ENCODE data around the gene MTHFD1L. TPM values are rescaled to one million over a fixed set of nuclear protein-coding genes. Genes with fewer than 3 reads are reported as not detected.
"Not testable (repeated sequence)": the region's sequence is repeated elsewhere in the genome, so short reads cannot be mapped to it uniquely, and the experiment has no call there.

Gene MTHFD1L
- total and polyA plus RNA-seq, 9 donors, result 17.3 to 26.9 (median 24.9) TPM

- DNase-seq, result no peak
- no peaks in the 10 kb centered on the region for H3K27me3 ChIP-seq (ENCODE audit: control insufficient read depth, insufficient read depth, low read length)
- no peaks in the 10 kb centered on the region for H3K9me3 ChIP-seq (replicated peaks; ENCODE audit: control insufficient read depth, low read depth, low read length)
- H3K4me3 ChIP-seq (ENCODE audit: low read length), result no peak overlapping the region
- WGBS (ENCODE audit: insufficient coverage), result no CpG with 5 or more reads among the region's 1 CpG
- H3K4me1 ChIP-seq (ENCODE audit: control insufficient read depth, insufficient read depth, low read length), result peaks cover 10% of the 10 kb centered on the region
- no peaks in the 10 kb centered on the region for H3K36me3 ChIP-seq (ENCODE audit: control insufficient read depth, insufficient read depth, low read length)
- no peak overlapping the region for H3K27ac ChIP-seq (ENCODE audit: low read length)
Observed at GRCh38 chr6:151027295-151027747, 161.8 kb downstream of the MTHFD1L start.

GRCh38 chr6:151027936-151028838 is 162.7 kb downstream of the MTHFD1L start:
- WGBS (ENCODE audit: insufficient coverage), result 96% methylated on average over 6 of the region's 15 CpGs
- no peaks in the 10 kb centered on the region for H3K9me3 ChIP-seq (replicated peaks; ENCODE audit: control insufficient read depth, low read depth, low read length)
- H3K36me3 ChIP-seq (ENCODE audit: control insufficient read depth, insufficient read depth, low read length), result no peaks in the 10 kb centered on the region
- no peak overlapping the region for H3K4me3 ChIP-seq (ENCODE audit: low read length)
- no peak overlapping the region for H3K27ac ChIP-seq (ENCODE audit: low read length)
- no peaks in the 10 kb centered on the region for H3K27me3 ChIP-seq (ENCODE audit: control insufficient read depth, insufficient read depth, low read length)
- H3K4me1 ChIP-seq (ENCODE audit: control insufficient read depth, insufficient read depth, low read length), result peaks cover 8% of the 10 kb centered on the region
- no peak for DNase-seq

- H3K4me3 ChIP-seq (ENCODE audit: low read length), result no peak overlapping the region
- H3K36me3 ChIP-seq (ENCODE audit: control insufficient read depth, insufficient read depth, low read length), result peaks cover 2% of the 10 kb centered on the region
- DNase-seq, result no peak
- WGBS (ENCODE audit: insufficient coverage), result no CpG with 5 or more reads among the region's 5 CpGs
- no peak overlapping the region for H3K27ac ChIP-seq (ENCODE audit: low read length)
- no peaks in the 10 kb centered on the region for H3K9me3 ChIP-seq (replicated peaks; ENCODE audit: control insufficient read depth, low read depth, low read length)
- H3K27me3 ChIP-seq (ENCODE audit: control insufficient read depth, insufficient read depth, low read length), result no peaks in the 10 kb centered on the region
- peaks cover 3% of the 10 kb centered on the region for H3K4me1 ChIP-seq (ENCODE audit: control insufficient read depth, insufficient read depth, low read length)
Observed at GRCh38 chr6:151029970-151030369, 164.5 kb downstream of the MTHFD1L start.

GRCh38 chr6:151032034-151032433 is 166.5 kb downstream of the MTHFD1L start:
- Histone ChIP-seq H3K36me3 (ENCODE audit: control insufficient read depth, insufficient read depth, low read length) (peaks cover 6% of the 10 kb centered on the region), H3K9me3 (replicated peaks; ENCODE audit: control insufficient read depth, low read depth, low read length) (no peaks in the 10 kb centered on the region), H3K4me1 (ENCODE audit: control insufficient read depth, insufficient read depth, low read length) (peaks cover 3% of the 10 kb centered on the region), H3K27ac (ENCODE audit: low read length) (no peak overlapping the region), H3K4me3 (ENCODE audit: low read length) (no peak overlapping the region), H3K27me3 (ENCODE audit: control insufficient read depth, insufficient read depth, low read length) (no peaks in the 10 kb centered on the region)
- WGBS (ENCODE audit: insufficient coverage), result no CpG with 5 or more reads among the region's 3 CpGs
- no peak for DNase-seq

GRCh38 chr6:151034825-151035781 is 169.6 kb downstream of the MTHFD1L start:
- WGBS (ENCODE audit: insufficient coverage), result no CpG with 5 or more reads among the region's 10 CpGs
- no peak overlapping the region for H3K27ac ChIP-seq (ENCODE audit: low read length)

DNA sequence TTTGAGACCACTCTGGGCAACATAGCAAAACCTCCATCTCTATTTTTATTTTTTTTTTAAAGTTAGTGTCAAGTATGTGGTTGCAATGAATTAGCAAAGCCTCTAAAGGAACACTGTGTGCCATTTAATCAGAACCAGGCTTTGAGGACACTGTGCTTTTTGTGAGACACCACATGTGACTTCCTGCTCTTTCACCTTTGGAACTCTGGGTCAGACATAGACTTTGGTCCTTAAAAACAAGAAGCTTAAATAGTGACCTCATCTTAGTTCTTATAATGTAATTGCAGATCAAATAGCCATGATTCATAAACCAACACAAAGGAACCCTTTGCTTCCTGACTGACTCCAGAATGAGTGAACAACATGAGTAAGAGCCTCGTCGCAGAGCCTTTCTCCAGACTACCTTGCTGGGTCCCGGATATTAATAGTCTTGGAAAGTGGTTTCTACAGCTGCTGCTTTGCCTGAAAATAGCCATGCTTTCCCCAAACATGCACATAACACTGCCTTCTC is 170.8 kb downstream of the MTHFD1L start:
- H3K4me1 ChIP-seq (ENCODE audit: control insufficient read depth, insufficient read depth, low read length); H3K4me3 ChIP-seq (ENCODE audit: low read length); H3K27ac ChIP-seq (ENCODE audit: low read length); H3K9me3 ChIP-seq (replicated peaks; ENCODE audit: control insufficient read depth, low read depth, low read length); H3K27me3 ChIP-seq (ENCODE audit: control insufficient read depth, insufficient read depth, low read length); DNase-seq: not testable (repeated sequence)
- WGBS (ENCODE audit: insufficient coverage), result 60% methylated on average over 1 of the region's 3 CpGs
- H3K36me3 ChIP-seq (ENCODE audit: control insufficient read depth, insufficient read depth, low read length), result peaks cover 12% of the 10 kb centered on the region

More at GRCh38 chr6:151034825-151035781, 169.6 kb downstream of the MTHFD1L start:
- Histone ChIP-seq H3K4me1 (ENCODE audit: control insufficient read depth, insufficient read depth, low read length) (peaks cover 3% of the 10 kb centered on the region), H3K4me3 (ENCODE audit: low read length) (no peak overlapping the region), H3K36me3 (ENCODE audit: control insufficient read depth, insufficient read depth, low read length) (peaks cover 12% of the 10 kb centered on the region), H3K9me3 (replicated peaks; ENCODE audit: control insufficient read depth, low read depth, low read length) (no peaks in the 10 kb centered on the region), H3K27me3 (ENCODE audit: control insufficient read depth, insufficient read depth, low read length) (no peaks in the 10 kb centered on the region)
- no peak for DNase-seq

- WGBS (ENCODE audit: insufficient coverage), result 86% methylated on average over 1 of the region's 12 CpGs
- H3K4me1 ChIP-seq (ENCODE audit: control insufficient read depth, insufficient read depth, low read length), result peaks cover 9% of the 10 kb centered on the region
- H3K9me3 ChIP-seq (replicated peaks; ENCODE audit: control insufficient read depth, low read depth, low read length), result no peaks in the 10 kb centered on the region
- DNase-seq, result no peak
- peaks cover 12% of the 10 kb centered on the region for H3K36me3 ChIP-seq (ENCODE audit: control insufficient read depth, insufficient read depth, low read length)
- H3K4me3 ChIP-seq (ENCODE audit: low read length), result no peak overlapping the region
- no peak overlapping the region for H3K27ac ChIP-seq (ENCODE audit: low read length)
- no peaks in the 10 kb centered on the region for H3K27me3 ChIP-seq (ENCODE audit: control insufficient read depth, insufficient read depth, low read length)
Observed at GRCh38 chr6:151036869-151037680, 171.6 kb downstream of the MTHFD1L start.

GRCh38 chr6:151038616-151039015 is 173.1 kb downstream of the MTHFD1L start:
- H3K36me3 ChIP-seq (ENCODE audit: control insufficient read depth, insufficient read depth, low read length), result peaks cover 12% of the 10 kb centered on the region
- no peak overlapping the region for H3K4me3 ChIP-seq (ENCODE audit: low read length)
- no peak overlapping the region for H3K27ac ChIP-seq (ENCODE audit: low read length)
- no peak for DNase-seq
- no peaks in the 10 kb centered on the region for H3K27me3 ChIP-seq (ENCODE audit: control insufficient read depth, insufficient read depth, low read length)
- 77% methylated on average over 3 of the region's 7 CpGs for WGBS (ENCODE audit: insufficient coverage)
- peaks cover 12% of the 10 kb centered on the region for H3K4me1 ChIP-seq (ENCODE audit: control insufficient read depth, insufficient read depth, low read length)
- H3K9me3 ChIP-seq (replicated peaks; ENCODE audit: control insufficient read depth, low read depth, low read length), result no peaks in the 10 kb centered on the region

DNA sequence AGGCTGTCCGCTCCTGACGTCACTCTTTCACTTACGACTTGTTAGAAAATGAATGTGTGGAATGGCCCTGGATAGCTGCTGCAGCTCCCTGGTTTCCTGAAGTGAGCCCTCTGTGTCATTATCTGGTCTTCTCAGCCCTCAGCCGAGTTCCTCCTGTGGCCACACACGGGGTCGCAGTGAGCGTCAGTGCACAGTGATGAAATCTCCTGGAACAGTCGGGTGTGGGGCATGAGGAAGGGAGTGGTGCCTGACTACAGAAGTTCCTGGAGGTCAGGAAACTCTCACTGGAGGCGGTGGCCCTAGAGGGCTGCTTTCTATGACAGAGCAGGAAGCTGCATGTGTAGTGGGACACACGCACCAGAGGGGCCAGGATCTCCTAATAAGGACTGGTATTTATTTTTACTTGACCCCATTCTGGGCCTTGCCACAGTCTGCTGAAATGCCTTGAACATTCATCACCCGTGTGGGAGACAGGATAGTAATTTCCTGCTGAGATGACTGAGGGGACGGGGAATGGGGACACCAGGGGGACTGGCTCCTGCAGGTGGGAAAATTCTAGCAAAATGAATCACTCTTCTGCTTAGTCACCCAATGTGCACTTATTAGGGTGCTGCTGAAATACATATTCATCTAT is 175.5 kb downstream of the MTHFD1L start:
- H3K27me3 ChIP-seq (ENCODE audit: control insufficient read depth, insufficient read depth, low read length); H3K36me3 ChIP-seq (ENCODE audit: control insufficient read depth, insufficient read depth, low read length); H3K9me3 ChIP-seq (replicated peaks; ENCODE audit: control insufficient read depth, low read depth, low read length); H3K4me3 ChIP-seq (ENCODE audit: low read length): not testable (repeated sequence)
- peak; percentile 80 for DNase-seq
- 35% methylated on average over 6 of the region's 12 CpGs for WGBS (ENCODE audit: insufficient coverage)
- Histone ChIP-seq H3K4me1 (ENCODE audit: control insufficient read depth, insufficient read depth, low read length) (peaks cover 26% of the 10 kb centered on the region), H3K27ac (ENCODE audit: low read length) (peak overlapping the region; percentile 86)
